HG02610 (cell line): ENCODE results near the gene MMP23B.

Source experiments
- ATAC-seq: cut with Tn5 transposase; IDR thresholded peaks from one replicate; pipeline ENCODE4 v1.9.1; 2021; ENCODE audit warnings: mild to moderate bottlenecking, moderate library complexity; ENCODE audit not compliant: unreplicated experiment

The MMP23B gene

DNA sequence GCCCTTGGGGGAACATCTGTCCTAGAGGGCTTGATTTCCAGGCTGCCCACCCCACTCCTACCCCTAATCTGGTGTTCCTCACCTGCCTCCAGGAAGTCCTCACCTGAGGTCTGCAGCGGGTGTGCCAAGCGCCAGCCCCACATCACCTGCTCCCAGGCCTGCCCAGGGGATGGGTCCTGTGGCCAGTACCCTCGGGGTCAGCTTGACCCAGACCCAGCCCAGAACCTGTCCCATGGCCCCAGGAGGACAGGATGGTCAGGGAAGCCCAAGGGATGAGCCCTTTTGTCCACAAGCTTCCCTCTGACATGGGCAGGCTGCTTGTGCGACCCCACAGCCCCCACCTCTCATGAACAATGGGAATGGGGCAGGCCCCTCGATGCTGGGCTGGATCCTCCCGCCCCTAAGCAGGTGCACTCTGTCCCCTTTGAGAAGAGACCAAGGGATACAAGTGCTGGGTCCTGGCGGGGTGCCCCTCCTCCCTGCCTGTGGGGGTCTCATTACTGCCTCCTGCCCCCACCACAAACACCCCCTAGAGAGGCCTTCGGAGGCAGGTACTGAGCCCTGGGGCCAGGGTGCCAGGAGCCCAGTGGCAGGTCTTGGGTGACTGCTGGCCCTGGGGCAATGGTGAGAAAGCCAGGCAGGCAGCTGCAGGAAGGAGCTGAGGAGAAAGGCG, 13.4 kb upstream of the MMP23B start:
- ATAC-seq = no peak

- no peak for ATAC-seq
Measured at GRCh38 chr1:1619917-1620361, 12.0 kb upstream of the MMP23B start.

GRCh38 chr1:1620433-1621139, 11.4 kb upstream of the MMP23B start:
- ATAC-seq = no peak

GRCh38 chr1:1621173-1622009, 10.6 kb upstream of the MMP23B start:
- no peak for ATAC-seq

DNA sequence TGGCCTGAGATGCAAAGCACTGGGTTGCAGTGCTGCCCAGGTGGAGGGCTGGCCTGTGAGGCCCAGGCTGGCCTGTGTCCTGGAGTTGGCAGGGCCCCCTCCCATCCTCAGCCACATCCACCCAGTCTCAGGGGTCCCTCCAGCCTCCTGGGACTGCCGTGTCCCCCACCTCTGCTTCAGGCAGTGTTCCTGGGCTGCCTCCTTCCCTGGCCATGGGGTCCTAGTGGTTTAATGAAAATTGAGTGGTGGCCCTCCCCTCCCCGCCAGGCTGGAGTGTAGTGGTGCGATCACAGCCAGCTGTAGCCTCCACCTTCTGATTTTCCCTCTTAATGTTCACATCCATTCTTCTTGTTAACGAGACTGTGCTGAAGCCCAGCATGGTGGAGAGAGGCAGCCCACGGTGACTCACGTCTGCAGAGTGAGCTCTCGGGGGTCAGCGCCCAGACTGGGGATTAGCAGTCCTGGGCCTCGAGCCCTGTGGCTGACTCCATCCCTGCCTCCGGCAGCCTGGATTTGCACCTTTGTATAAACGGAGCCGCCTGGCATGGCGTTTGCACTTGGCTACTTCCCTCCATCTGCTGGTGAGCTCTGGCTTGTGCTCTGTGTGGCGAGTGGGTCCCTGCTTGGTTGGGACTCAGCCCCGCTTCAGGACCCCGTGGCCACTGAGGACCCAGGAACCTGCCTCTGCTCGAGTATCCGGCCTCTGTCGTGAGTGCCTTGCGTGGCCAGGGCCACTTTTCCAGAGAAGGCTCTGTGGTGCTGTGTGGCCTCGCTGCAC, 9.8 kb upstream of the MMP23B start:
- ATAC-seq = no peak

DNA sequence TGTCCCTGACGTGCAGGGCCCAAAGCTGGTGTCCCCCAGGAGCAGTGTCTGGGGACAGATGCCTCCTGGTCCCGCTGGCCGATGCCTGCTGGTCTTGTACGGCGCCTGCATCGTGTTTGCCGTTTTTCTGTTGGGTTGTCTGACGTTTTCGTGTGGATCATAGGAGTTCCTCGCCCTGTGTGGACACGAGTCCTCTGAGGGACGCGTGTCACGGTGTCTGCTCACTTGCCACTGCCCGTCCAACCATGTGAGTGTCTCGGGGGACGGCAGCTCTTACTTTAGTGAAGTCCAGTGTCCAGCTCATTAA, 9.2 kb upstream of the MMP23B start:
- no peak for ATAC-seq

DNA sequence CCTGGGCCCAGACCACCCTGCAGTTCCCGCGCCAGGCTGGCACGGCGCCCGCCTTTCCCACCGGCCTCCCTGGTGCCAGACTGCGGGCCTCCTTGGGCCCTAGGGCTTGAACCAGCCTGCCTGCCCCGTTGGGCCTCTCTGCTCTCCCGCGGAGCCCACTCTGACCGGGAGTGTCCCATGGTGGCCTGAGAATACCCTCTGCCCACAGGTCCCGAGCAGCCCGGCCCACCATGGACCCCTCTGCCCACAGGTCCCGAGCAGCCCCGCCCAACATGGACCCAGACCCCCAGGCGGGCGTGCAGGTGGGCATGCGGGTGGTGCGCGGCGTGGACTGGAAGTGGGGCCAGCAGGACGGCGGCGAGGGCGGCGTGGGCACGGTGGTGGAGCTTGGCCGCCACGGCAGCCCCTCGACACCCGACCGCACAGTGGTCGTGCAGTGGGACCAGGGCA, 8.8 kb upstream of the MMP23B start:
- no peak for ATAC-seq

DNA sequence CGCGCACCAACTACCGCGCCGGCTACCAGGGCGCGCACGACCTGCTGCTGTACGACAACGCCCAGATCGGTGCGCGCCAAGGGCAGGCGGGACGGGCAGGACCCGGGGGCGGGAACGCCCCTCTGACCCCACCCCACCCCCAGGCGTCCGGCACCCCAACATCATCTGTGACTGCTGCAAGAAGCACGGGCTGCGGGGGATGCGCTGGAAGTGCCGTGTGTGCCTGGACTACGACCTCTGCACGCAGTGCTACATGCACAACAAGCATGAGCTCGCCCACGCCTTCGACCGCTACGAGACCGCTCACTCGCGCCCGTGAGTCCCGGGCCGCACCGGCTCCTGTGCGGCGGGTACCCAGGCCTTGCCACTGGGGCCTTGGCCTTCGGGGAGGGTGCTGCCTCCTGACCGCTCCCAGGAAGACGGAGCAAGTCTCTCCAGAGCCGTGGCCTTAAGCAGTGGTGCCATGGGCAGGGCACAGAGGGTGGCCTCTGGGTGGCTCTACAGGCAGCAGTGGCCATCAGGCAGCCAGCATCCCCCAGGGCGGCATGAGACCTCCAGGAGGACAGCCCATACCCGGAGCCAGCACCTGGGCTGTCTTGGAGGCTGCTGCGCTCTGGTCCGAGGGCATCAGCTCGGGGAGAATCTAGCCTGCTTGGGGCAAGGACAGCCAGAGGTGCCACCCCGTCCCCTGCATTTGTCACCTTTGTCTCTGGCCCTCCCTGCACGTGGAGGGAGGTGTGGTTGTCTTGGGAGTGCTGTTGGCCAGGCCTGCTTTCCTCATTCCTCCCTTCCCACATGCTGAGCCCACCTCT, 8.1 kb upstream of the MMP23B start:
- no peak for ATAC-seq

- ATAC-seq = no peak
Measured at GRCh38 chr1:1624443-1625403, 7.2 kb upstream of the MMP23B start.

GRCh38 chr1:1625404-1625775, 6.6 kb upstream of the MMP23B start:
- ATAC-seq = no peak

GRCh38 chr1:1625824-1626206, 6.2 kb upstream of the MMP23B start:
- ATAC-seq = no peak

DNA sequence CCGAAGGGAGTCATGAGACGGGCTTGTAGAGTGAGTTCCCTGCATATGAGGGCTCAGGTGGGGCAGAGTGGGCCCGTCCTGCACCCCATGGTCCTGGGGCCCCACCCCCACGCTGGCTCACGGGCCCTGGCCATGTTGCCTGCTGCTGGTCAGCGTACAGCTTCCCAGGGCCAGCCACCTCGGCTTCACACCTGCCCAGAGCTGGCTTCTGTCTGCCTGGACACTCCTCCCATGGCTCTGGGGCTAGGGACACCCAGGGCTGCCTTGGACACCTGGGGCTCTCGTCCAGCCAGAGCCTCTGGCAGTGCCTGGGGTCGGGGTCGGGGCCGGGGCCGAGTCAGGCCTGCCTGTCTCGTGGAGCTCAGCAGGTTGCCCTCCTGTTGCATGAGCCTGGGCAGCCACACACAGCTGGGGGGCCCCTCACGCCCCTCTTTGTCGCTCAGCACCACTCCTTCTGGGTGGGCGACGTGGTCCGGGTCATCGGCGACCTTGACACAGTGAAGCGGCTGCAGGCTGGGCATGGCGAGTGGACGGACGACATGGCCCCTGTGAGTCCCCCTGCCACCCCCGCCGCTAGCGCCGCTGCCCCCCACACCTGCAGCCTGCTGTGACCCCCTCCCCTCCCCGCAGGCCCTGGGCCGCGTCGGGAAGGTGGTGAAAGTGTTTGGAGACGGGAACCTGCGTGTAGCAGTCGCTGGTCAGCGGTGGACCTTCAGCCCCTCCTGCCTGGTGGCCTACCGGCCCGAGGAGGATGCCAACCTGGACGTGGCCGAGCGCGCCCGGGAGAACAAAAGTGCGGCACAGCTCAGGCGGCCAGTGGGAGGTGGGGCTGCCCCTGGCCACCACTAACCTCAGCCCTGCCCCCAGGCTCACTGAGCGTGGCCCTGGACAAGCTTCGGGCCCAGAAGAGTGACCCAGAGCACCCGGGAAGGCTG, 5.5 kb upstream of the MMP23B start:
- ATAC-seq = no peak

DNA sequence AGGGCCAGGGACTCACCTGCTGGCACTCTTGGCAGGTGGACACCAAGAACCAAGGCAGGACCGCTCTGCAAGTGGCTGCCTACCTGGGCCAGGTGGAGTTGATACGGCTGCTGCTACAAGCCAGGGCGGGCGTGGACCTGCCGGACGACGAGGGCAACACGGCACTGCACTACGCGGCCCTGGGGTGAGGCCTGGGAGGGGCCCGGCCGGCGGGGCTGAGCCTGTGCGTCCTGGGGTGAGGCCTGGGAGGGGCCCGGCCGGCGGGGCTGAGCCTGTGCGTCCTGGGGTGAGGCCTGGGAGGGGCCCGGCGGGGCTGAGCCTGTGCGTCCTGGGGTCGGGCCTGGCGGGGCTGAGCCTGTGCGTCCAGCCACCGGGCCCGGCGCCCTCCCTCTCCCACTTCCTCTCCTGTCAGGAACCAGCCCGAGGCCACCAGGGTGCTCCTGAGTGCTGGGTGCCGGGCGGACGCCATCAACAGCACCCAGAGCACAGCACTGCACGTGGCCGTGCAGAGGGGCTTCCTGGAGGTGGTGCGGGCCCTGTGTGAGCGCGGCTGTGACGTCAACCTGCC, 4.6 kb upstream of the MMP23B start:
- no peak for ATAC-seq

- no peak for ATAC-seq
Measured at GRCh38 chr1:1627829-1628753, 3.9 kb upstream of the MMP23B start.

DNA sequence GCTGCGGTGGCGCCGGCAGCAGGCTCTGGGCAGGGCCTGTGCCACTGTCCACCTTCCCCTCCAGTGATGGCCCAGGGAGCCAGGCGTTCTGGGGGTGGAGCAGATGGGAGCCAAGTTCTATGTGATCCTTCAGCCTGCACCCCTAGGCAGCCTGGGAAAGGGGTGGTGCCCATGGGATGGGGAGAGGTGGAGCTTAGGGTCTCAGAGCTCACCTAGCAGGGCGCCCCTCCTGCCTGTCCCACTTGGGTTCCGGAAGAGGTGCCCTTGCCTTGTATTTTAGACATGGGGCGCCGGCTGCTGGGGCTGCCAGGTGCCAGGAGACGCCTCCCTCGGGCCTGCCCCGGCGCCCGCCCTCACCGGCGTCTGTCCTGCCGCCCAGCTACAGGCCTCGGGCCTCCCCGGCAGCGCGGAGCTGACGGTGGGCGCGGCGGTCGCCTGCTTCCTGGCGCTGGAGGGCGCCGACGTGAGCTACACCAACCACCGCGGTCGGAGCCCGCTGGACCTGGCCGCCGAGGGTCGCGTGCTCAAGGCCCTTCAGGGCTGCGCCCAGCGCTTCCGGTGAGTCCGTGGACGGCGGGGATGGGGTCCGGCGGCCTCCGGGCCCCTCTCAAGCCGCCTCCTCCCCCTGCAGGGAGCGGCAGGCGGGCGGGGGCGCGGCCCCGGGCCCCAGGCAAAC, 3.1 kb upstream of the MMP23B start:
- ATAC-seq = no peak
